ENCODE data around the gene CELSR2.
"Not testable (repeated sequence)": the region's sequence is repeated elsewhere in the genome, so short reads cannot be mapped to it uniquely, and the experiment has no call there.

Gene CELSR2

DNA sequence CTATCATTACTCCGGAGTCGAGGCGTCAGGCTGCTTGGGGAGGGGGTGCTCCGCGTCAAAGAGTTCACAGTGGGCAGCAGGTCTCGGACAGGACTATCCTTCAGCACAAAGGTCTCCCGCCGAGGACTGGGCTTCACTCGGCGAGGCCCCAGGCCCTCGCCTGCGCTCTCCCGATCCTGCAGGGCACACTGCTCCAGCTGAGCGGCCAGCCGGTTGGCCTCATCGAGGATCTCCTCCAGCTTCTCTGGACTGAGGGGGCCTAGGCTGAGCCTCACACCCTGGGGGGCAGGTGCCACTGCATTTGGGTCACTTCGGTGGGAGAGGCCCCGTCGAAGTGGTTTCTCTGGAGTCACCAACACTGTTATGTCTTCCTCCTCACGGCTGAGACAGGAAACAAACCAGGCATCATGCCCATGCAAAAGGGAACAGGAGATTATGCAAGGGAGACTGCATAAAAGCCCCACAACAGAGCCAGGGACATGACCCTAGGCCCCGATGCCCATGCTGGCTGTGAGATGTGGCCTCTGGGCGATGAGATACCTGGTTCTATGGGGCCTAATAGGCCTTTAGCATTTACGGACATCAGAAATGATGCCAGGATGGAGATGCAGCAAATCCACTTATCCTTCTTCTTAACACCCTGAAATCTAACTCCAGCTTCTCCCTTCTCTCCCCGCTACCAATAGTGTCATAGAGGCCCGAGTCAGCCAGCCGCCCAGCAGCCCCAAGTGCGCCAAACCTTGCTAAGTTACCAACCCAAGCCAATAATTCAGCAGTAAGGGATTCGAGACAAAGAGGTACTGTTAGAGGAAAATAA, 32.5 kb downstream of the CELSR2 start:
- DNase-seq = no peak

GRCh38 chr1:109282497-109282951, 33.2 kb downstream of the CELSR2 start:
- no peak for DNase-seq

DNA sequence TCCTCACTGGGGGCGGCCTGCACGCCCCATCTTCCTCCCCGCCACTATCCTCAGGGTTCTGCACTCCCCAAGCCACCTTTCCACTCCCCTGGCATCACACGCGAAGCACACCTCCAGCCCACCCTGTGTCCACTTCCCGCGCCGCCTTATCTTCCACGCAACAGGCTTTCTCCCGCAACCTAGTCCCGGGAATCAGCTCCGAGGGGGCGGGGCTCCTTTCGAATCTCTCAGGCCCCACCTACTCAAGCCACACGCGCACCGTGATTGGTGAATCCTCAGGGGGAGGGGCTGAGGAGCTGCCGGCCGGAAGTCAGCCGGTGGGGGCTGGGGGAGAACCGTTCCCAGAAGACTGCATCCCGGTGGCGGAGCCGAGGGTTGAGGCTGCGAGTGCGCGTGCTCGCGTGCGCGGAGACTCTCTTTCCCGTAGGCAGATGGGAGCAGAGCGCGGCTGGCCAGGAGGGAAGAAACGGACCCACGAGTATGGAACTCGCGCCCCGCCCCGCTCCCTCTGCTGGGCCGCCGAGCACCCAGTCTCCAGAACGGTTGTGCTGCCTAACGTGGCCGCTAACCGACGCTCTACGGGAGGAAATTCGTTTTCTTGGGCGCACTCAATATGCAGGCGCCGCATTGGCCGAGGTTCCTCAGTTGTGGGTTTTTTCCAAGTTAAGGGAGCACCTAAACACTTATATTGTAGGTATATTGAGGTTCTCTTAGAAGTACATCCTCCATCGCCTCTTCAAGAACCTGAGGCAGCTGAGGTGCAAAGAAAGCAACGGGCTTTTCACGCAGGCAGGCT, 33.8 kb downstream of the CELSR2 start, which contains the start of gene PSRC1:
PSRC1 (minus strand) TSS at position 194 of the 796 bp plus-strand sequence.
- peak; percentile 99 for DNase-seq

DNA sequence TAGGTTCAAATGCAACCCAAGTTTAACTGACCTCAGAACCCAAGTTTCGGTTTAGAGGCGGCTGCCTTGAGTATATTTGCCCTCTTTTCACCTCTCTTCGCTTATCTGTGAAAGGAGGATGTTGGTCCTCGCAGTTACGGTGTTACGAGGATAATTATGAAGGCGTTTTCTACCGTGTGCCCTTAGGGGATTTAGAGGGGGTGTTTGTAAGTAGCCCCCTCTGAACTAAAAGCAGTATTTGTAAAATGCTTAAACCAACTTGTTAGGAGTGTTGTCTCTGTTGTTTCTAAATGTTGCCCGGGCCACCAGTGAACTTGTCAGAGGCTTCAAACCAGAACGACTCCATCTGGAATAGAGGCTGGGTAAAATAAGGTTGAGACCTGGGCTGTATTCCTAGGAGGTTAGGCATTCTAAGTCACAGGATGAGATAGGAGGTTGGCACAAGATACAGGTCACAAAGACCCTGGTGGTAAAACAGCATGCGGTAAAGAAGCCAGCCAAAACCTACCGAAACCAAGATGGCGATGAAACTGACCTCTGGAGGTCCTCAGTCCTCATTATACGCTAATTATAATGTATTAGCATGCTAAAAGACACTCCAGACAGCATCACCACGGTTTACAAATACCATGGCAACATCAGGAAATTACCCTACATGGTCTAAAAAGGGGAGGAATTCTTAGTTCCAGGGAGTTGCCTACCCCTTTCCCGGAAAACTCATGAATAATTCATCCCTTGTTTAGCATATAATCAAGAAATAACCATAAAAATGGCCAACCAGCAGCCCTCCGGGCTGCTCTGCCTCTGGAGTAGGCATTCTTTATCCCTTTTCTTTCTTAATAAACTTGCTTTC, 34.6 kb downstream of the CELSR2 start:
- DNase-seq = no peak

DNA sequence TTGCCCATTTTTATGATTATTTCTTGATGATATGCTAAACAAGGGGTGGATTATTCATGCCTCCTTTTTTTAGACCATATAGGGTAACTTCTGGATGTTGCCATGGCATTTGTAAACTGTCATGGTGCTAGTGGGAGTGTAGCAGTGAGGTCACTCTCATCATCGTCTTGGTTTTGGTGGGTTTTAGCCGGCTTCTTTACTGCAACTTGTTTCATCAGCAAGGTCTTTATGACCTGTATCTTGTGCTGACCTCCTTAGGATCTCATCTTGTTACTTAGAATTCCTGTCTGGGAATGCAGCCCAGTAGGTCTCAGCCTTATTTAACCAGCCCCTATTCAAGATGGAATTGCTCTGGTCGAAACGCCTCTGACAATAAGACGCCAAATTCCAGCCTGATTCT, 37.4 kb downstream of the CELSR2 start:
- DNase-seq = not testable (repeated sequence)

- no peak for DNase-seq
Observed at GRCh38 chr1:109290137-109290536, 40.8 kb downstream of the CELSR2 start.

- DNase-seq = no peak
Observed at GRCh38 chr1:109290998-109291397, 41.7 kb downstream of the CELSR2 start.

DNA sequence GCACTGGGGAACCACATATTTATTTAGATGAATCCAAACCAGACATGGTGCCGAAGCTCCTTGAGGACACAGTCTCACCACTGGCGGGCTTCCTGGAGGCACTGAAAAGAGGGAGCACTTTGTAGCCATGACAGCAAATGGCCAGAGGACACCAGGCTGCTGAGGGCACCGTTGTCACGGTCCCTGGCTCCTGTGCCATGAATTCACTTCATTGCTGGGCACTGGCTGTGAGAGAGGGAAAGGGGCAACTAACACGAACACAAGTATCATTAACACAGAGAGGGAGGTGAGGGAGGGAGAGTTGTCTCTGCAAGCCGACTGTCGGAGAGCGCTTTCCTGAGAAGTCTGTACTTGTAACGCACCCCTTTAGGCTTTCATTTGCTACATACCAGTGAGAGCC, 43.0 kb downstream of the CELSR2 start:
- DNase-seq = no peak

DNA sequence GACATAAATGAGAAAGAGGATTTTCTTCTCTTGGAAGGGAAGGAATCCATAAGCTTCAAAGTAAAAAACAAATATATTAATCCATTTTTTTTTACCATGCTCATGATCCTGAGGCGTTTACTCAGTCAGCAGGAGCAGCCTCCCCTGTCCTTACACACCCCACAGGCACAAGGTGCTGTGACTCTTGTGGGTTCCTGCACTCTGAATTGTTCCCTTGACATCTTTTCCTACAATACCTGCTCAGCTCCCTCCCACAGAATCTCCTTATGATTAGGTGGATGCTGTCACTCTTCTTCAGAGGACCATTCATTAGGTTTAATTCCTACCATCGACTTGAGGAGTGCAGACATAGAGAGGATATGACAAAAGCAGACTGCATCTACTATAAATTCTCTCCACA, 43.7 kb downstream of the CELSR2 start:
- no peak for DNase-seq

DNA sequence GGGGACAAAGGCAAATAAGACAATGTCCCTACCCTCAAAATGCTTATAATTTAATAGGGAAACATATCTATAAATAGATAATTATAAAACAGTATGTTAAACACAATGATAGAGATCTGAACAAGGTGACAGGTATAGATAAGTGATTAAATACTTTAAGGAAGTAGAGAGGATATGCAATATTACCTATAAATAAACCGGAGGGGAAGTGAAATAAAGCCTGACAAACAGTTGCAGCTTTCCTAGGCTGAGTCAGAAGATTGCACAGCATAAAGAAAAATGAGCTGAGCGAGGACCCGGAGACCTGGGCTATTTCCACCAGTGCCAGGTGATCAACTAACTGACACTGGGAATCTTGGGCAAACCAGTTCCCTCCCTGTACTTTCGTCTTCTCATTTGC, 45.1 kb downstream of the CELSR2 start:
- DNase-seq = no peak

- no peak for DNase-seq
Observed at GRCh38 chr1:109295712-109296415, 46.5 kb downstream of the CELSR2 start.

DNA sequence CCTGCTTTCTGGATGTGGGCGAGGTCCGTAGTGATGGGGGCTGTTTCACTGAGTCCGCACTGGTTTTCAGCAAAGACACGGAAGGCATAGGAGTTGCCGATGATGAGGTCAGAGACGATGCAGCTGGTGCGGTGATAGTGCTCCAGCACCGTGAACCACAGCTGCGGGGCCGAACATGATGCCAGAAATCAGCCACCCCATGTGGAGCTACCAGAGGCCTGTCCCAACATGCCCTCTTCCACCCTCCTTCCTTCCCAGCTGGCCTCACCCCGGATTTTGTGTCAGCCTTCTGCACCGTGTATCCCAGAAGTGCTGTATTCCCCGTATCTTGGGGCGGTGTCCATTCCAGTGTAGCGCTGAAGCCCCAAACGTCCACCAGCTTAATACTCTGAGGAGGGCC, 47.4 kb downstream of the CELSR2 start:
- no peak for DNase-seq

- no peak for DNase-seq
Observed at GRCh38 chr1:109298666-109299557, 49.6 kb downstream of the CELSR2 start.

DNA sequence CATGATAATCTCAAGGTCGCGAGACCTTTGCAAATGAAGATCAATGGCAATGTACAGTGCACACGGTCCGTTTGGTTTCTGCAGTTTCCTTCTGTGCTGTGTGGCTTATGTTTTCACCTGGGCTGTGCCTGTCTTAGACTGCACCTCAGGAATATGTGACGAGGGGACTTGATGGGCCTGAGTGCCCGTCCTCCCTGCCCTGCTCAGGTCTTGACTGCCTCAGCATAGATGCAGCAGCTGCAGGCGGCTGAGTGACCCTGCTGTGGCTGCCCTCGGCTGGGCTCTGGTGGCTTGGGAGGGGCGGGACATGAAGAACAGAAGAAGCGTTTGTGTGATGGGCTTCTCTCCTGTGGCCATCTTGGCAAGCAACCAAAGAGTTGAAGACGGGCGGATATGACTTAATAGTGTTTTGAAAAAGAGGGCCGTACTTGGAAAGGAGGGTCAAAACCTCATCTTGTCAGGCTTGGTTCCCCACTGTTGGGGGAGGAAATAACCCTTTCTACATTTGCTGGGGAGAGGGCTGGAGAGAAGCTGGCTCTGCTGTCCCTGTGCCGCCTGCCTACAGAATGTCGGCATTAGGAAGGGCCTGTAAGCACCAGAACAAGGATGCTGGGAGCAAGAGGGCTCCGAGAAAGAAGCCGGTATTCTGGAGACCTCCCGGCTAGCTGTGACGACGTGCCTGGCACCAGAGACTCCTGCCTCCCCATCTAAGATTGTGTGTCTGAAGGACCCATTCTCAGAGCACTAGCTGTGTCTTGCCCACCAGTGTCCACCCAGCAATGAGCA, 50.4 kb downstream of the CELSR2 start:
- DNase-seq = no peak

DNA sequence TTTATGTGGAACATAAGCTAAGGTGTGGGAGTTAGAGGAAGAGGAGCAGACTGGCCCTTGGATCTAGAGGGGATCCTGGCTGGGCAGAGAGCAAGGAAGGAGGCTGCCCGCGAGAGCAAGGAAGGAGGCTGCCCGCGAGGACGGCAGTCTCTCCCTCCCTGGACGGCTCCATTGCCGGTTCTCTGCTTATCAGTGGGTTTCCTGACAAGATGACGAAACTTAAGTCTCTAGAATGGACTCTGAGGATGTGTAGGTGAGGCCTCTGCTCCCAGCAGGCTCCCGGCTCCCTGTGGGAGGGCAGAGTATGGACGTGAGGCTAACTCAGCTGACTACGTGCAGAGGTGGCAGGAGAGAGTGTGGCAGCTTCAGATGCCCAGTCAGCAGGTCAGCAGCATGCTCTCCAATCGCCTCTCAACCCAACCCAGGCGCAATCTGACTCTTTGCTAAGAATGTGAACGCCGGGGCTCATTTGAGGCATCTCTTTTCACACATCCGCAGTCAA, 51.4 kb downstream of the CELSR2 start:
- no peak for DNase-seq

DNA sequence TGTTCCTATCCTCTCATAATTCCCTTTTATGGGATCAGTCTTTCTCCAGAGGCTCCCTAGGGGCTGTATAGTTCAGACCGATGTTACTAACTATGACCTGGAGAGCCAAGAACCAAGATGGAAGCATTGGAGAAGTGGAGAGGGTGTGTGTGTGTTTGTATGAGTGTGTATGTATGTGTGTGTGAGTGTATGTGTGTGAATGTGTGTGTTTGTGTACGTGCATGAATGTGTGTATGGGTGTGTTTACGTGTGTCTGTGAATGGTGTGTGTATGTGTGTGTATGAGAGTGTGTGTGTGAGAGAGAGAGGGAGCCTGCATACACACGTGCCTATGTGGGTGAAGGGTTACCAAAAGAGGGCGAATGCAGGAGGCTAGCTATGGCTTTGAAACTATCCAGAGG, 52.5 kb downstream of the CELSR2 start:
- DNase-seq = no peak

- DNase-seq = no peak
Observed at GRCh38 chr1:109304226-109304920, 55.0 kb downstream of the CELSR2 start.

- not testable (repeated sequence) for DNase-seq
Observed at GRCh38 chr1:109305991-109306390, 56.7 kb downstream of the CELSR2 start.

DNA sequence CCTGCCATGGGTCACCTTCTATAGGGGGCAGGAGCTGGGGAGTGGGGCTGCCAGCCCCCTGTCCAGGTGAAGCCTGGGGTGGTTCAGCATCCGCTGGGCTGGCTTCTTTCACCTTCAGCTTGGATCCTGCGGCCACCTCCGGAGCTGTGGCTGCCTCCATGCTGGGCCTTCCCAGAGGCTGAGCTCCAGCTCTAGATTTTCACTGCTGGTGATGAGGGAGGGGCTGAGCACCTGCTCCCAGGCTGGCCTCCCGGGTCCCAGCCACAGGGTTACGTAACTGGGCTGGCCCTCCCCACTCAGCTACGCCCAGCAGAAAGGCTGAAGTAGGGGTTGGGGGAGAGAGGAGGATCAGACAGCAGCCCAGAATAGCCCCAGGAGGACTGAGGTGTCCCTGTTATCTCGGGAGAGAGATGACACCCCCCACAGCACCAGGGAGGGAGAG, 57.5 kb downstream of the CELSR2 start, which contains the start of gene MYBPHL:
MYBPHL (minus strand) TSS at position 180 of the 442 bp plus-strand sequence; CDS start at position 160, 20 bp downstream.
- no peak for DNase-seq

Measured in COR-L47 (cell line).